Prostate gland (tissue), 2 donors: ENCODE results near the gene SLC17A8.

ENCODE experiments used
- POLR2A ChIP-seq: fragments of 450-650 bp; IDR thresholded peaks from one replicate; pipeline ENCODE4 v1.6.1; 2016; ENCODE audit warnings: antibody characterized with exemption, mild to moderate bottlenecking
- POLR2AphosphoS5 ChIP-seq: sonication (generic); formaldehyde crosslinking; IDR thresholded peaks from one replicate; pipeline ENCODE4 v1.6.1; 2017; ENCODE audit warnings: antibody characterized with exemption
- TF ChIP-seq, protein P1 (sequence below), 4 experiments: fragments of 200-600 bp in 2 of 4; fragments of 450-650 bp in 2 of 4; sonication (generic) in 2 of 4; IDR thresholded peaks; 1 replicate in 3 of 4; 2 replicates in 1 of 4; pipeline ENCODE4 v1.5.1; 2016 to 2019; ENCODE audit warnings: antibody characterized with exemption in 4 of 4, mild to moderate bottlenecking in 2 of 4, moderate library complexity in 2 of 4

DNA sequence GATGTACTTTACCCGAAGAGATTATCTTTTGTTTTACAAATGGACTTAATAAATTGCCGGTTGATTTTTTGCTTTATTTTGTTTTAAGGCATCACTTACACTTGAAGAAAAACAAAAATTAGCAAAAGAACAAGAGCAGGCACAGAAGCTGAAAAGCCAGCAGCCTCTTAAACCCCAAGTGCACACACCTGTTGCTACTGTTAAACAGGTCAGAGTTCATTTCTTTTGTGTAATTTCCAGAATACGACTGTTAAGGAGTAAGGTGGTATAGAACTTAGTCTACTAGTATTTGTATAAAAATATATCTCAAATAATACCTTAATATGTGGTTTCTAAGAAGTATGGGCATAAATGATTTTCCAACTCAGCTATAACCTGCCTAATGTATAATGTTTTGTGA lies 19.6 kb upstream of the SLC17A8 start:
- TF ChIP-seq POLR2AphosphoS5 (no peak), POLR2A (no peak)
- TF ChIP-seq, protein P1, sequence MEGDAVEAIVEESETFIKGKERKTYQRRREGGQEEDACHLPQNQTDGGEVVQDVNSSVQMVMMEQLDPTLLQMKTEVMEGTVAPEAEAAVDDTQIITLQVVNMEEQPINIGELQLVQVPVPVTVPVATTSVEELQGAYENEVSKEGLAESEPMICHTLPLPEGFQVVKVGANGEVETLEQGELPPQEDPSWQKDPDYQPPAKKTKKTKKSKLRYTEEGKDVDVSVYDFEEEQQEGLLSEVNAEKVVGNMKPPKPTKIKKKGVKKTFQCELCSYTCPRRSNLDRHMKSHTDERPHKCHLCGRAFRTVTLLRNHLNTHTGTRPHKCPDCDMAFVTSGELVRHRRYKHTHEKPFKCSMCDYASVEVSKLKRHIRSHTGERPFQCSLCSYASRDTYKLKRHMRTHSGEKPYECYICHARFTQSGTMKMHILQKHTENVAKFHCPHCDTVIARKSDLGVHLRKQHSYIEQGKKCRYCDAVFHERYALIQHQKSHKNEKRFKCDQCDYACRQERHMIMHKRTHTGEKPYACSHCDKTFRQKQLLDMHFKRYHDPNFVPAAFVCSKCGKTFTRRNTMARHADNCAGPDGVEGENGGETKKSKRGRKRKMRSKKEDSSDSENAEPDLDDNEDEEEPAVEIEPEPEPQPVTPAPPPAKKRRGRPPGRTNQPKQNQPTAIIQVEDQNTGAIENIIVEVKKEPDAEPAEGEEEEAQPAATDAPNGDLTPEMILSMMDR (IDR thresholded peaks at IDR 0.05): no peak
